Adrenal gland (tissue), 12 donors: ENCODE measurements around the gene H2BK1. TPM values are rescaled to one million over a fixed set of nuclear protein-coding genes. Genes with fewer than 3 reads are reported as not detected.

Experiments
- DNase-seq, 7 donors: peaks; one replicate each; pipeline ENCODE4 v3.0.0-alpha.2; 2019 to 2020
- H3K27ac ChIP-seq, 5 donors: fragments of 200-600 bp; sonication (generic) in 4 of 5; 1 replicate in 3 of 5; 2 replicates in 2 of 5; pipeline versions ENCODE4 v1.5.1 to v1.8.0; 2016 to 2020; ENCODE audit warnings: mild to moderate bottlenecking in 1 of 5
- H3K27me3 ChIP-seq: fragments of 200-600 bp; 2 replicates; pipeline ENCODE4 v1.8.0; 2021
- H3K36me3 ChIP-seq, 2 donors: fragments of 200-600 bp; replicated peaks in 1 of 2; 1 replicate in 1 of 2; 2 replicates in 1 of 2; pipeline versions ENCODE4 v1.5.1 to v1.8.0; 2018 to 2022
- H3K4me1 ChIP-seq, 2 donors: fragments of 200-600 bp; replicated peaks in 1 of 2; 1 replicate in 1 of 2; 2 replicates in 1 of 2; pipeline versions ENCODE4 v1.5.1 to v1.8.0; 2018 to 2021
- H3K4me3 ChIP-seq, 4 donors: fragments of 200-600 bp; sonication (generic) in 3 of 4; one replicate each; pipeline ENCODE4 v1.5.1; 2016 to 2018
- H3K9me3 ChIP-seq, 3 donors: fragments of 200-600 bp; sonication (generic) in 1 of 3; replicated peaks in 1 of 3; 1 replicate in 2 of 3; 2 replicates in 1 of 3; pipeline versions ENCODE4 v1.5.1 to v1.8.0; 2016 to 2021
- POLR2A ChIP-seq, 2 donors: fragments of 450-650 bp; IDR thresholded peaks; one replicate each; pipeline ENCODE4 v1.6.1; 2017; ENCODE audit warnings: antibody characterized with exemption in 2 of 2, mild to moderate bottlenecking in 2 of 2, moderate library complexity in 1 of 2
- WGBS, 4 donors: extraction: QIAGEN DNeasy Blood & Tissue Kit in 2 of 4; methylation state at CpG; one replicate each; pipeline versions ENCODE4 v1.1.5 to v1.1.7; 2013 to 2017; 5-methylcytosine and 5-hydroxymethylcytosine counted together
- intact Hi-C, 2 donors: fragments of 100-400 bp; cut with DNase I; formaldehyde crosslinking; loops; one replicate each; pipeline versions ENCODE4 v1.14.1 to v1.15.0; 2022 to 2023
- polyA plus RNA-seq, 3 donors: library from polyadenylated mRNA; stranded (reverse); fragments of 200-250 nt in 2 of 3; fragments of 350-450 nt in 1 of 3; fragmentation: Illumina TruSeq in 1 of 3; extraction: RNeasy Lipid Tissue Mini Kit (QIAGEN cat#74804) in 1 of 3; gene quantifications; one replicate each; pipeline ENCODE4 v1.2.3, GENCODE V29; 2013 to 2014
- total RNA-seq, 9 donors: library from RNA; depleted of rRNA in 4 of 9; stranded (reverse); fragments of >200 nt in 4 of 9; fragments of 120-200 nt in 1 of 9; fragmentation: NEBNext Ultra II Directional in 1 of 9; extraction: Animal tissue kit (Norgen Biotek cat#: 25700) in 1 of 9; gene quantifications; one replicate each; pipeline versions ENCODE4 v1.1.0 to v1.2.4, GENCODE V29; 2013 to 2023
- TF ChIP-seq, protein P1 (sequence below), 6 experiments: fragments of 450-650 bp in 4 of 6; fragments of 200-600 bp in 2 of 6; sonication (generic) in 1 of 6; IDR thresholded peaks; 1 replicate in 5 of 6; 2 replicates in 1 of 6; pipeline versions ENCODE4 v1.5.1 to v1.8.0; 2016 to 2021; ENCODE audit warnings: antibody characterized with exemption in 6 of 6, mild to moderate bottlenecking in 2 of 6, moderate library complexity in 1 of 6
- donor health status: healthy with polysubstance abuse.
- donor health status: Bipolar disorder and iron deficiency.
- donor health status: DM: yes; HTN: yes; CAD: no.
- donor health status: DM: no; HTN: no; CAD: no.
- donor health status: DM: no; HTN: no; CAD: no.
- donor health status: DM: yes; HTN: yes; CAD: no.

H2BK1 gene
- total and polyA plus RNA-seq, 12 donors = not detected

DNA sequence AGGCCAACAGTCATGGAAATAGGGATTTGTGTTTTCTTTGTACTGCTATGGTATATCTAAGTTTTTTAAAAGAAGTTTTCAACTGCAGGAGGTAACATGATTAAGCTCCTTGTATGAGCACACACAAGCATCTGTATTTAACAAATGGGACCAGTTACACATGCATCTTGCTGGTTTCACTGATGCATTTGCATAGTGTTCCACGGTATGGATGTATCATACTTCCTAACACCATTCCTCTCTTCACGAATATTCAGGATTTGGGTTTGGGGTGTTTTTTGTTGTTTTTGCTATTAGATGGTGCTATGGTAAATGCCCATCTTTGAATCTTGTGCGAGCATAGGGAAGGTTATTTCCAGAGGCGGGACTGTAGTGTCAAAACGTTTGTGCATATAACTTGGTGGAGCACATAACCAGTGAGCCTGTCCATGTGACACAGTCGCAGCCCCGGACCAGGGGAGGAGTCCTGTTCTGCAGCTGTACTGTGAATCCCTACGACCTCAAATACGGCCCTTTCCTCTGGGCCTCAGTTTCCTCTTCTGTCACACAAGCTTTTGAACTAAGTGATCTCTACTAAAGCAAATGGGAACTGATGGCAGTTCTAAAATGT is 1.9 kb downstream of the H2BK1 start:
- 67 to 78% (median 75%) methylated on average over 9 of the region's 9 CpGs for WGBS, 4 donors
- no peaks in the 10 kb centered on the region for H3K27me3 ChIP-seq
- no peaks in the 10 kb centered on the region for H3K9me3 ChIP-seq
- H3K27ac ChIP-seq = no peak overlapping the region
- no peak for DNase-seq
- intact Hi-C loops = no loop called here
- H3K4me3 ChIP-seq = no peak overlapping the region
- TF ChIP-seq, protein P1, sequence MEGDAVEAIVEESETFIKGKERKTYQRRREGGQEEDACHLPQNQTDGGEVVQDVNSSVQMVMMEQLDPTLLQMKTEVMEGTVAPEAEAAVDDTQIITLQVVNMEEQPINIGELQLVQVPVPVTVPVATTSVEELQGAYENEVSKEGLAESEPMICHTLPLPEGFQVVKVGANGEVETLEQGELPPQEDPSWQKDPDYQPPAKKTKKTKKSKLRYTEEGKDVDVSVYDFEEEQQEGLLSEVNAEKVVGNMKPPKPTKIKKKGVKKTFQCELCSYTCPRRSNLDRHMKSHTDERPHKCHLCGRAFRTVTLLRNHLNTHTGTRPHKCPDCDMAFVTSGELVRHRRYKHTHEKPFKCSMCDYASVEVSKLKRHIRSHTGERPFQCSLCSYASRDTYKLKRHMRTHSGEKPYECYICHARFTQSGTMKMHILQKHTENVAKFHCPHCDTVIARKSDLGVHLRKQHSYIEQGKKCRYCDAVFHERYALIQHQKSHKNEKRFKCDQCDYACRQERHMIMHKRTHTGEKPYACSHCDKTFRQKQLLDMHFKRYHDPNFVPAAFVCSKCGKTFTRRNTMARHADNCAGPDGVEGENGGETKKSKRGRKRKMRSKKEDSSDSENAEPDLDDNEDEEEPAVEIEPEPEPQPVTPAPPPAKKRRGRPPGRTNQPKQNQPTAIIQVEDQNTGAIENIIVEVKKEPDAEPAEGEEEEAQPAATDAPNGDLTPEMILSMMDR (IDR thresholded peaks at IDR 0.05) = no peak
- TF ChIP-seq POLR2A (IDR thresholded peaks at IDR 0.05) = no peak
- H3K36me3 ChIP-seq = peaks cover 0 to 9% of the 10 kb centered on the region in 2 donors
- H3K4me1 ChIP-seq = no peaks in the 10 kb centered on the region

DNA sequence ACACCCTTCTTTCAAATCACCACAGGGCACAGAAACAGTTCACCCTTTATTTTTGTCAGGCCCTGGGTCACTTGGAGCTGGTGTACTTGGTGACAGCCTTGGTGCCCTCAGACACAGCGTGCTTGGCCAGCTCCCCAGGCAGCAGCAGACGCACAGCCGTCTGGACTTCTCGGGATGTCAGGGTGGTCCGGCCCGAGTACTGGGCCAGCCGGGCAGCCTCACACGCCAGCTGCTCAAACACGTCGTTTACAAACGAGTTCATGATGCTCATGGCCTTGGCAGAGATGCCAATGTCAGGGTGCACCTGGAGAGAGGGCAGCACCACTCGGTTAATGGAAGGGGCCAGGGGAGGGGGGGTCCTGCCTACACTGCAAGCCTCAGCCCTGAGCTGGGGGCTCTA is 2.5 kb downstream of the H2BK1 start:
- Histone ChIP-seq H3K9me3 (no peaks in the 10 kb centered on the region), H3K4me3 (no peak overlapping the region), H3K4me1 (no peaks in the 10 kb centered on the region), H3K27ac (no peak overlapping the region), H3K27me3 (no peaks in the 10 kb centered on the region), H3K36me3 (peaks cover 0 to 4% of the 10 kb centered on the region in 2 donors)
- TF ChIP-seq POLR2A (IDR thresholded peaks at IDR 0.05) = no peak
- TF ChIP-seq, protein P1 (IDR thresholded peaks at IDR 0.05) = no peak
- WGBS, 4 donors = 37 to 67% (median 63%) methylated on average over 5 to 12 of the region's 12 CpGs
- DNase-seq = no peak
- intact Hi-C loops = no loop called here

DNA sequence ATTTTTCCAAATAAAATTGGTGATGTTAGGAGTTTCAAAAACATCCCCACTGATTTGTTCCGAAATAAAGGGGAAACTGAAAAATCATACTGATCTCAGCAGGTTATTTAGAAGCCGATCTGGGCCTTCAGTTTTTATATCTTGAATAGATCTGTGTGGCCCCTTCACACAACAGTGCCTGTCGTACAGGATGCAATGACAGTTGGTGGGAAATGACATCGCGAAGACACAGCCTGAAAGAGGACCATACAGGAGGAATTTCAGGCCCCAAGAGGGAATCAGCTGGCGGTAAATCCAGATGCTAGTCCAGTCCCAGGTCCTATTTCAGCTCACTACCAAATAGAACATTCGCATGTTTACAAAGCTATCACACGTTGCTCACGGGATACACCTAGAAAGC is 3.0 kb downstream of the H2BK1 start:
- H3K9me3 ChIP-seq = no peaks in the 10 kb centered on the region

DNA sequence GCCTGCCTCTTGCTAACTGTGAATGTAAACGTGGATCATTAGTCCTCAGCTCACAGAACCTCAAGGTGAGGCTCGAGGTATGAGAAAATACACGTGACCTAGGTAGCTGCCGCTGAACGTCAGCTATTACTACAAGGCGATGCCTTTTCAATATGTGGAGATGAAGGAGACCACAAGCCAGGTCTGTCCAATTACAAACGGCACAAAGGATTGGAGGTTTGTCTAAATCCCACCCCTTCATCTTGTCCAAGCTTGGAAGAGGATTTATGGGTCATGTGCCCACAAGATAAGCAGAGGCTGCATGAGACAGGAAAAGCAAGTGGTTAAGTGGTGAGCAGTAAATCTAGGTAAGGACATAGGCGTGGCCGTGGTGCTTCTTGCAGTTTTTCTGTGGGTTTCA is 3.4 kb downstream of the H2BK1 start:
- TF ChIP-seq, protein P1 (IDR thresholded peaks at IDR 0.05) = no peak
- no peak for TF ChIP-seq POLR2A (IDR thresholded peaks at IDR 0.05)
- Histone ChIP-seq H3K4me1 (no peaks in the 10 kb centered on the region), H3K9me3 (no peaks in the 10 kb centered on the region), H3K27me3 (no peaks in the 10 kb centered on the region), H3K4me3 (no peak overlapping the region), H3K27ac (no peak overlapping the region), H3K36me3 (no peaks in the 10 kb centered on the region)
- intact Hi-C loops = no loop called here
- DNase-seq = no peak
- WGBS, 4 donors = 45 to 53% (median 50%) methylated on average over 9 of the region's 9 CpGs

More for the DNA sequence above, 3.0 kb downstream of the H2BK1 start:
- Histone ChIP-seq H3K27me3 (no peaks in the 10 kb centered on the region), H3K27ac (no peak overlapping the region), H3K4me1 (no peaks in the 10 kb centered on the region), H3K4me3 (no peak overlapping the region), H3K36me3 (no peaks in the 10 kb centered on the region)
- TF ChIP-seq, protein P1 (IDR thresholded peaks at IDR 0.05) = no peak
- TF ChIP-seq POLR2A (IDR thresholded peaks at IDR 0.05) = no peak
- 58 to 72% (median 64%) methylated on average over 9 of the region's 9 CpGs for WGBS, 4 donors
- intact Hi-C loops = no loop called here
- no peak for DNase-seq
